Astrocyte (in vitro differentiated cells and primary cell): Measurements from ENCODE around the gene RAD51B. TPM values are rescaled to one million over a fixed set of nuclear protein-coding genes. Genes with fewer than 3 reads are reported as not detected.

ENCODE experiments used
- DNase-seq: peaks from one replicate; pipeline ENCODE4 v3.0.0-alpha.2; 2010; ENCODE audit warnings: low read depth
- FAIRE-seq: peaks from 2 replicates; lab custom pipeline; 2011; peaks lifted over from hg19 to GRCh38; lab: Jason Lieb, UNC
- H2AFZ ChIP-seq: 2 replicates; pipeline ENCODE4 v1.6.0; 2012; ENCODE audit warnings: low read depth, low read length, inconsistent platforms
- H3K27ac ChIP-seq: 2 replicates; pipeline ENCODE4 v1.5.1; 2011; ENCODE audit warnings: low read depth, low read length, inconsistent platforms
- H3K27me3 ChIP-seq: 2 replicates; pipeline ENCODE4 v1.6.0; 2011; ENCODE audit warnings: low read length, inconsistent platforms; ENCODE audit not compliant: insufficient read depth
- H3K36me3 ChIP-seq: 2 replicates; pipeline ENCODE4 v1.5.1; 2011; ENCODE audit warnings: low read length, inconsistent platforms; ENCODE audit not compliant: insufficient read depth
- H3K4me1 ChIP-seq: 2 replicates; pipeline ENCODE4 v1.5.1; 2011; ENCODE audit warnings: low read length, inconsistent platforms; ENCODE audit not compliant: insufficient read depth
- H3K4me2 ChIP-seq: 2 replicates; pipeline ENCODE4 v1.6.0; 2012; ENCODE audit warnings: low read length, inconsistent platforms
- H3K4me3 ChIP-seq: 2 replicates; pipeline ENCODE4 v1.5.1; 2011; ENCODE audit warnings: low read depth, mild to moderate bottlenecking, low read length, inconsistent platforms; ENCODE audit not compliant: insufficient read depth
- H3K79me2 ChIP-seq: 2 replicates; pipeline ENCODE4 v1.6.0; 2012; ENCODE audit warnings: mild to moderate bottlenecking, low read length, inconsistent platforms; ENCODE audit not compliant: insufficient read depth
- H3K9ac ChIP-seq: 2 replicates; pipeline ENCODE4 v1.6.0; 2012; ENCODE audit warnings: mild to moderate bottlenecking, low read length, inconsistent platforms
- H3K9me3 ChIP-seq: 2 replicates; pipeline ENCODE4 v1.5.1; 2012; ENCODE audit warnings: low read depth, mild to moderate bottlenecking, low read length, inconsistent platforms; ENCODE audit not compliant: insufficient read depth
- H4K20me1 ChIP-seq: 2 replicates; pipeline ENCODE4 v1.6.0; 2012; ENCODE audit warnings: low read length, inconsistent platforms; ENCODE audit not compliant: insufficient read depth
- H3K27ac Mint-ChIP-seq: one replicate; pipeline ENCODE4 v1.8.0; 2021; ENCODE audit warnings: mild to moderate bottlenecking, mixed read lengths; ENCODE audit not compliant: unreplicated experiment
- H3K27me3 Mint-ChIP-seq: one replicate; pipeline ENCODE4 v1.8.0; 2021; ENCODE audit warnings: low read depth, mixed read lengths; ENCODE audit not compliant: unreplicated experiment
- H3K36me3 Mint-ChIP-seq: one replicate; pipeline ENCODE4 v1.8.0; 2021; ENCODE audit warnings: low read depth, mixed read lengths; ENCODE audit not compliant: unreplicated experiment
- H3K4me1 Mint-ChIP-seq: one replicate; pipeline ENCODE4 v1.8.0; 2021; ENCODE audit warnings: low read depth, mixed read lengths; ENCODE audit not compliant: unreplicated experiment
- H3K4me3 Mint-ChIP-seq: one replicate; pipeline ENCODE4 v1.8.0; 2021; ENCODE audit warnings: mild to moderate bottlenecking, moderate library complexity, mixed read lengths; ENCODE audit not compliant: unreplicated experiment
- H3K9me3 Mint-ChIP-seq: one replicate; pipeline ENCODE4 v1.8.0; 2021; ENCODE audit warnings: mild to moderate bottlenecking, mixed read lengths; ENCODE audit not compliant: unreplicated experiment
- EZH2 ChIP-seq: IDR thresholded peaks from 2 replicates; pipeline ENCODE4 v1.6.1; 2012; ENCODE audit warnings: mild to moderate bottlenecking, low read length, inconsistent platforms; ENCODE audit not compliant: insufficient read depth
- total RNA-seq: library from RNA; stranded (reverse); gene quantifications from 2 replicates; pipeline ENCODE4 v1.2.1, GENCODE V29; 2021
- TF ChIP-seq, protein P1 (sequence below): IDR thresholded peaks from 2 replicates; pipeline ENCODE4 v1.5.1; 2011; ENCODE audit warnings: low read depth, mild to moderate bottlenecking, inconsistent platforms, low read length, moderate library complexity; ENCODE audit not compliant: insufficient read depth

The RAD51B gene
- total RNA-seq, 1 donor from 2014 or later, result 10.8 TPM

DNA sequence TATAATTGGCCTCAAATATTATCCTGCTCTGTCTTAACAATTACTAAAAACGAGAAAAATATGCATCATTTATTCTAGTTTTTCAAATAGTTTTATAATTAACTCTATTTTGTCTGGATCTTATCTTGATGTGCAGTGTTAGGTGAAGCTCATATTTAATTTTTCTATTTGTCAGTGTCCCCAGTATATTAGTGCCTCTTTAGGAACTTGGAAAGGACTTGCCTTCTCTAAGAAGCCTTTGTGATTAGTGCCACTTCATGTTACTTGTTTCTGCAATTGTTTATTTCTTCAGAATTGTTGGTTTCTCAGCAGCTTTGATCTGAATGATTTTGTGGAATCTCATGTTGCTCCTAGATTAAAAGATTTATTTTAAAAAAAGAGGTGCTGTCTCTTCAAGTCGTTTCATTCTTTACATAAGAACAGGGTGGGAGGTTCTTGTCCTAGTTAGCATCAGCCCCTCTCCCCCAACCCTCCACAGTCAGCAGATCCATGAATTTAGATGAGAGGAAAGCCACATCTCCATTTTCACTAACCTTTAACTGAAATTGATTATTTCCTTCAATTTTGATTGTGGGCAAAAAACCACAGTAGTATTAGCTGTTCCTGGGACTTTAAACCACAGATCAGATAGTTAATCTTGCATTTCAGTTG lies 434.4 kb downstream of the RAD51B start:
- no peak overlapping the region for H3K4me2 ChIP-seq
- no peaks in the 10 kb centered on the region for H3K9me3 Mint-ChIP-seq
- H3K27me3 Mint-ChIP-seq, result no peaks in the 10 kb centered on the region
- H4K20me1 ChIP-seq, result no peaks in the 10 kb centered on the region
- no peaks in the 10 kb centered on the region for H3K79me2 ChIP-seq
- H3K36me3 ChIP-seq, result no peaks in the 10 kb centered on the region
- H3K4me1 ChIP-seq, result peaks cover 31% of the 10 kb centered on the region
- no peak overlapping the region for H2AFZ ChIP-seq
- H3K27me3 ChIP-seq, result no peaks in the 10 kb centered on the region
- H3K4me3 Mint-ChIP-seq, result no peak overlapping the region
- TF ChIP-seq EZH2, result no peak
- TF ChIP-seq, protein P1, sequence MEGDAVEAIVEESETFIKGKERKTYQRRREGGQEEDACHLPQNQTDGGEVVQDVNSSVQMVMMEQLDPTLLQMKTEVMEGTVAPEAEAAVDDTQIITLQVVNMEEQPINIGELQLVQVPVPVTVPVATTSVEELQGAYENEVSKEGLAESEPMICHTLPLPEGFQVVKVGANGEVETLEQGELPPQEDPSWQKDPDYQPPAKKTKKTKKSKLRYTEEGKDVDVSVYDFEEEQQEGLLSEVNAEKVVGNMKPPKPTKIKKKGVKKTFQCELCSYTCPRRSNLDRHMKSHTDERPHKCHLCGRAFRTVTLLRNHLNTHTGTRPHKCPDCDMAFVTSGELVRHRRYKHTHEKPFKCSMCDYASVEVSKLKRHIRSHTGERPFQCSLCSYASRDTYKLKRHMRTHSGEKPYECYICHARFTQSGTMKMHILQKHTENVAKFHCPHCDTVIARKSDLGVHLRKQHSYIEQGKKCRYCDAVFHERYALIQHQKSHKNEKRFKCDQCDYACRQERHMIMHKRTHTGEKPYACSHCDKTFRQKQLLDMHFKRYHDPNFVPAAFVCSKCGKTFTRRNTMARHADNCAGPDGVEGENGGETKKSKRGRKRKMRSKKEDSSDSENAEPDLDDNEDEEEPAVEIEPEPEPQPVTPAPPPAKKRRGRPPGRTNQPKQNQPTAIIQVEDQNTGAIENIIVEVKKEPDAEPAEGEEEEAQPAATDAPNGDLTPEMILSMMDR, result no peak
- peaks cover 35% of the 10 kb centered on the region for H3K4me1 Mint-ChIP-seq
- H3K9me3 ChIP-seq, result no peaks in the 10 kb centered on the region
- no peak overlapping the region for H3K27ac ChIP-seq
- H3K36me3 Mint-ChIP-seq, result no peaks in the 10 kb centered on the region
- no peak overlapping the region for H3K27ac Mint-ChIP-seq
- H3K4me3 ChIP-seq, result no peak overlapping the region
- DNase-seq, result no peak
- H3K9ac ChIP-seq, result no peak overlapping the region
- FAIRE-seq, result no peak

DNA sequence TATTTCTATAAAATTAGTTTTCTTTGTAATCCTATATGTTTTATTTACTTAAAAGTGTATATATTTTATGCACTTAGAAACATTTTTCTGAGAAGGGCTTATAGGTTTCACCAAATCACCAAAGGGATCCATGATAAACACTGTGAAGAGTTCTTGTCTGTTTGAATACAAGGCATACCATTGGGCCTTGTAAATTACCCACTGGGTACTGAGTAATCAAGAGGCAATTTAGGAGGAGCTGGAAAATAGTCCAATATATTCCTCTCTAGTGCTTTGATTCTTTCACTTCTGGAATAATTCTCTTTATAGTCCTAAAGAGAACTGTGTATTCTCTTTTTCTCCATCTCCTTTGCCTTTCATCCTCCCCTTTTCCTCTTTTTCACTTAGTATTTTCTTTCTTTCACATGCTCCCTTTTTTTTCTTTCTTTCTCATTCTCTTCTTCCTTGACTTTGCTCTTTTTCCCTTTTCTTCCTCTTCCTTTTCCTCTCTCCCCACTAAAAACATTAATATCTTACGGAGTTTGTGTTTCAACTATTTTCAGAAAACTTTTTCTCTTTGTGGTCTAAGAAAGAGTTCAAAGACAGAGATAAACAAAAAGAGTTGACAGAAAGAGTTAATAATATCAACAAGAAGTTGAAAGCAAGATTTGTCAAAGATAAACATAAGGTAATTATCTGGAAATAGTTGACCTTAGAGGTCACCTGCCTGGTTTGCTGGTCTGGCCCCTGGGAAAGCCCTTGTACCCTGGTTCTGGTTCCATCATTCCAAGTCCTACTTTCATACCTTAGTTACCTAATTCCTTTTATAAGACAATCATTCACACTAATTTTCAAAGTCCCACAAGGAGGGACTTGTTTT lies 435.3 kb downstream of the RAD51B start:
- Histone ChIP-seq H3K9ac (no peak overlapping the region), H2AFZ (no peak overlapping the region), H3K79me2 (no peaks in the 10 kb centered on the region), H3K9me3 (no peaks in the 10 kb centered on the region), H4K20me1 (no peaks in the 10 kb centered on the region), H3K27me3 (no peaks in the 10 kb centered on the region), H3K27ac (no peak overlapping the region), H3K4me2 (no peak overlapping the region), H3K4me1 (peaks cover 22% of the 10 kb centered on the region), H3K36me3 (no peaks in the 10 kb centered on the region), H3K4me3 (no peak overlapping the region)
- H3K4me3 Mint-ChIP-seq, result no peak overlapping the region
- no peaks in the 10 kb centered on the region for H3K27me3 Mint-ChIP-seq
- H3K4me1 Mint-ChIP-seq, result peaks cover 29% of the 10 kb centered on the region
- TF ChIP-seq EZH2, result no peak
- TF ChIP-seq, protein P1, result no peak
- no peaks in the 10 kb centered on the region for H3K36me3 Mint-ChIP-seq
- no peak overlapping the region for H3K27ac Mint-ChIP-seq
- H3K9me3 Mint-ChIP-seq, result no peaks in the 10 kb centered on the region
- DNase-seq (no peak), FAIRE-seq (no peak)
